Type B pancreatic cell (in vitro differentiated cells): Measurements from ENCODE around the gene E2F8. TPM values are rescaled to one million over a fixed set of nuclear protein-coding genes. Genes with fewer than 3 reads are reported as not detected.

Experiments used
- DNase-seq: peaks from one replicate; pipeline ENCODE4 v3.0.0; 2021; ENCODE audit warnings: mixed read lengths; ENCODE audit not compliant: unreplicated experiment; ENCODE audit errors: extremely low spot score
- H3K27ac Mint-ChIP-seq: 2 replicates; pipeline ENCODE4 v1.8.0; 2021; ENCODE audit warnings: mild to moderate bottlenecking, mixed read lengths
- H3K27me3 Mint-ChIP-seq: 2 replicates; pipeline ENCODE4 v1.8.0; 2021; ENCODE audit warnings: mixed read lengths
- H3K36me3 Mint-ChIP-seq: 2 replicates; pipeline ENCODE4 v1.8.0; 2021; ENCODE audit warnings: mixed read lengths
- H3K4me1 Mint-ChIP-seq: one replicate; pipeline ENCODE4 v1.8.0; 2021; ENCODE audit warnings: mixed read lengths; ENCODE audit not compliant: unreplicated experiment
- H3K4me3 Mint-ChIP-seq: 2 replicates; pipeline ENCODE4 v1.8.0; 2021; ENCODE audit warnings: mild to moderate bottlenecking, mixed read lengths
- H3K9me3 Mint-ChIP-seq: 2 replicates; pipeline ENCODE4 v1.8.0; 2021; ENCODE audit warnings: mixed read lengths
- CTCF ChIP-seq: fragments of 200-600 bp; sonication (generic); conservative IDR thresholded peaks from 2 replicates; pipeline ENCODE4 v1.5.0; 2021; ENCODE audit warnings: antibody characterized with exemption, mild to moderate bottlenecking
- total RNA-seq: library from RNA; stranded (reverse); gene quantifications from 2 replicates; pipeline ENCODE4 v1.2.1, GENCODE V29; 2021; ENCODE audit warnings: low replicate concordance

Gene E2F8
- total RNA-seq, 1 donor from 2014 or later = 12.2 TPM

DNA sequence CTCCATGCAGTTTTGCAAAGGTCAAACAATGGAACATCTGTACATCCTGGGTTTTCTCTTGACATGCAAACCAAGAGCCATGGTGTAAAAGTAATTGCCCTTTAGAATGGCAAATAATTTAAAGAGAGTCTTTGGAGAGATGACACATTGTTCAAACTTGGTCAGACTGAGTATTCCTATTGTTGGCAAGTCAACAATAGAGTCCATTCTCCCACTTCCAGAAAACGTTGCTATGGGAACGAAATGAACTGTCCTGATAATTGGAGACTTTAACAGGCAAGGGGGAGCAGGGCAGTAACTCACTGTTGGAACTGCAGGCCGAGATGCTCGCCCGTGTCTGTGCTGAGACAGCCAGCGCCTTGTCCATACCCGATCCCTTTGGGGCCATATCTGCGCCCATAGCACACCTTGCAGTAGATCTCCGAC is 52.9 kb downstream of the E2F8 start:
- Mint-ChIP-seq H3K27ac (no peak overlapping the region), H3K9me3 (no peaks in the 10 kb centered on the region), H3K27me3 (no peaks in the 10 kb centered on the region), H3K4me3 (no peak overlapping the region), H3K36me3 (no peaks in the 10 kb centered on the region), H3K4me1 (peaks cover 8% of the 10 kb centered on the region)
- no peak for DNase-seq
- no peak for TF ChIP-seq CTCF

- Mint-ChIP-seq H3K36me3 (no peaks in the 10 kb centered on the region), H3K27ac (no peak overlapping the region), H3K9me3 (no peaks in the 10 kb centered on the region), H3K4me3 (no peak overlapping the region), H3K27me3 (no peaks in the 10 kb centered on the region), H3K4me1 (peaks cover 8% of the 10 kb centered on the region)
- no peak for DNase-seq
- TF ChIP-seq CTCF = no peak
These were observed 53.5 kb downstream of the E2F8 start for GRCh38 chr11:19187114-19187832.

- TF ChIP-seq CTCF = no peak
- Mint-ChIP-seq H3K27me3 (no peaks in the 10 kb centered on the region), H3K36me3 (peaks cover under 1% of the 10 kb centered on the region), H3K9me3 (no peaks in the 10 kb centered on the region), H3K4me1 (peaks cover 8% of the 10 kb centered on the region), H3K27ac (no peak overlapping the region), H3K4me3 (no peak overlapping the region)
- no peak for DNase-seq
These were observed 55.2 kb downstream of the E2F8 start for GRCh38 chr11:19185516-19186052.

DNA sequence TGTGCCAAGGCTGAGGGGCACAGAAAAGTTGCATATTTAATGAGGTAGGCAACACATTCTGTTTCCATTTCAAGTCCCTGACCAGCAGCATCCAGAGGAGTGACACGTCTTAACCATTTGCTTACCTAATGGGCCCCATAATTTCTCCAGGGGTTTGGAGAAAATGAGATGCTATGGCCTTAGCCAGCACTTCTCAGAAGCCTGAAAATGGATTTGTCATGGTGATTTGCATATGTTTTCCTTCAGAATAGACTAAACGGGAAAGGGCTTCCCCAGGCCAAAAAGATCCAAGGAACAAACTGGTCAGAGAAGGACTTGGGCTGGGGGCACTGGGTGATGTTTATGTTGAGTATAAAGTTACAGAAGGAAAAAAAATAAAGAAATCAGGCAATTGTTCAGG is 55.7 kb downstream of the E2F8 start:
- no peaks in the 10 kb centered on the region for H3K9me3 Mint-ChIP-seq
- TF ChIP-seq CTCF = no peak
- H3K27me3 Mint-ChIP-seq = no peaks in the 10 kb centered on the region
- H3K4me1 Mint-ChIP-seq = peaks cover 8% of the 10 kb centered on the region
- H3K36me3 Mint-ChIP-seq = peaks cover 5% of the 10 kb centered on the region
- no peak for DNase-seq
- no peak overlapping the region for H3K27ac Mint-ChIP-seq
- no peak overlapping the region for H3K4me3 Mint-ChIP-seq

DNA sequence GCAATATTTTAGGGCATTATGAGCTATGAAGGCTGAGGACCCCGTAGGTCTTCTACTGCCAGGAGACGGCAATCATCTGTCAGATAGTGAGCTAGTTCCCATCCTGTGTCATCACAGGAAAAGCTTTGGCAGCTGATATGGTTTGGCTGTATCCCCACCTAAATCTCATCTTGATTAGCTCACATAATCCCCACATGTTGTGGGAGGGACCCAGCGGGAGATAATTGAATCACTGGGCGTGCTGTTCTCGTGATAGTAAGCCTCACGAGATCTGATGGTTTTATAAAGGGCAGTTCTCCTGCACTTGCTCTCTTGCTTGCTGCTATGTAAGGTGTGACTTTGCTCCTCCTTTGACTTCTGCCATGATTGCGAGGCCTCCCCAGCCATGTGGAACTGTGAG is 57.1 kb downstream of the E2F8 start:
- H3K4me3 Mint-ChIP-seq = no peak overlapping the region
- no peak overlapping the region for H3K27ac Mint-ChIP-seq
- TF ChIP-seq CTCF = no peak

More for the DNA sequence above, 57.1 kb downstream of the E2F8 start:
- DNase-seq = no peak
- Mint-ChIP-seq H3K27me3 (no peaks in the 10 kb centered on the region), H3K36me3 (peaks cover 5% of the 10 kb centered on the region), H3K4me1 (peaks cover 8% of the 10 kb centered on the region), H3K9me3 (no peaks in the 10 kb centered on the region)
